K562 (cell line): ENCODE results near the gene SERINC5. TPM values are rescaled to one million over a fixed set of nuclear protein-coding genes. Genes with fewer than 3 reads are reported as not detected.

Experiments
- CTCF ChIP-seq, 3 experiments: IDR thresholded peaks in 2 of 3; conservative IDR thresholded peaks in 1 of 3; 2 replicates each; pipeline ENCODE4 v1.5.1; 2011 to 2012; ENCODE audit warnings: low read length in 3 of 3, mild to moderate bottlenecking in 3 of 3, control low read depth in 2 of 3, improper control_type of control experiment in 1 of 3, inconsistent platforms in 1 of 3, low read depth in 1 of 3, mixed read lengths in 1 of 3, moderate library complexity in 1 of 3; ENCODE audit not compliant: insufficient read depth in 2 of 3
- CXXC5 ChIP-seq: fragments of 250-450 bp; sonication (Bioruptor Pico); IDR thresholded peaks from 2 replicates; pipeline ENCODE4 v1.8.0; 2022; ENCODE audit warnings: inconsistent platforms, mild to moderate bottlenecking, moderate library complexity
- MTA3 ChIP-seq: fragments of 450-650 bp; formaldehyde crosslinking; IDR thresholded peaks from 2 replicates; pipeline ENCODE4 v1.6.1; 2017; ENCODE audit warnings: mild to moderate bottlenecking, borderline replicate concordance
- PHF8 ChIP-seq: fragments of 200-600 bp; sonication (generic); IDR thresholded peaks from 2 replicates; pipeline ENCODE4 v1.6.1; 2012; ENCODE audit warnings: mixed run types, mild to moderate bottlenecking, inconsistent platforms, low read length, moderate library complexity, borderline replicate concordance
- RBM14 ChIP-seq: fragments of 200-400 bp; formaldehyde crosslinking; IDR thresholded peaks from 2 replicates; pipeline ENCODE4 v1.6.1; 2018; ENCODE audit warnings: low read depth, mild to moderate bottlenecking, low read length, moderate library complexity, borderline replicate concordance; ENCODE audit not compliant: insufficient read depth
- ZBTB34 ChIP-seq: fragments of 250-450 bp; sonication (Bioruptor Pico); IDR thresholded peaks from 2 replicates; pipeline ENCODE4 v1.8.0; 2021; ENCODE audit warnings: mild to moderate bottlenecking, moderate library complexity
- polyA plus RNA-seq, 8 experiments: library from polyadenylated mRNA; depleted of rRNA in 4 of 8; stranded (reverse) in 5 of 8; unstranded in 3 of 8; fragments of >200 nt; fragmentation: Nextera tagmentation in 2 of 8; fragmentation: Illumina TruSeq in 1 of 8; extraction: Ambion mirVana in 2 of 8; extraction: Trizol in 1 of 8; gene quantifications; 2 replicates each; pipeline versions ENCODE4 v1.2.1 to v1.2.3, GENCODE V29; 2011 to 2014; ENCODE audit warnings: inconsistent platforms in 1 of 8, missing spikeins in 1 of 8
- total RNA-seq, 7 experiments: library from RNA; depleted of rRNA in 6 of 7; stranded (reverse); fragments of >200 nt in 6 of 7; fragmentation: Illumina TruSeq in 2 of 7; extraction: Trizol in 2 of 7; gene quantifications; 2 replicates each; pipeline versions ENCODE4 v1.2.1 to v1.2.3, GENCODE V29; 2011 to 2021; ENCODE audit warnings: low replicate concordance in 1 of 7
- TF ChIP-seq, protein P1 (sequence below): fragments of 250-450 bp; sonication (Bioruptor Pico); IDR thresholded peaks from 2 replicates; pipeline ENCODE4 v1.4.0; 2020

The SERINC5 gene
- total and polyA plus RNA-seq, 9 of the 15 experiments (the other 6 are each of a cell fraction or from before 2014, with no cell fraction given), result 1.4 to 7.9 (median 3.7) TPM

DNA sequence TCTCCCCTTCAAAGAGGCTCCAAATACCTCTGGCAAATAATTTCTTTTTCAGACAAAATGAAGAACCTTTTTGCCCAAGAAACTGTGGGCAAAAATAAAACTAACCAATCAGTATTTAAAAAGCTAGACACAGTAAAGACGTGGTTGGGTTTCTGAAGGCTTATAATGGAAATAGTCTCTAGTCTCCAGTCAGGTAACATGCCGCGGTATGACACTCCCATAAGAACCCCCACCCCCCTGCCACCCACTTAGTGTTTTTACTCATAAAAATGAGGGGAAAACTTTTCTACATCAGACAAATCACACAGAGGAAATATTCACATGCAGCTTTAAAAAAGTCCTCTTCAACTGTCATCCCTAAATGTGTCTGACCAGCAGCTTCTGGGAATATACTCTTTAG is 115.4 kb downstream of the SERINC5 start (continued):
- TF ChIP-seq RBM14 (no peak), ZBTB34 (CRISPR knock-in tag) (no peak), CXXC5 (no peak), CTCF (IDR thresholded peaks at IDR 0.05 in 2 of 3, conservative IDR thresholded peaks at IDR 0.05 in 1 of 3; ENCODE audit: insufficient read depth in 2 of 3, low read depth in 1 of 3, low read length in 3 of 3) (no peak), PHF8 (no peak), MTA3 (no peak)
- TF ChIP-seq, protein P1, sequence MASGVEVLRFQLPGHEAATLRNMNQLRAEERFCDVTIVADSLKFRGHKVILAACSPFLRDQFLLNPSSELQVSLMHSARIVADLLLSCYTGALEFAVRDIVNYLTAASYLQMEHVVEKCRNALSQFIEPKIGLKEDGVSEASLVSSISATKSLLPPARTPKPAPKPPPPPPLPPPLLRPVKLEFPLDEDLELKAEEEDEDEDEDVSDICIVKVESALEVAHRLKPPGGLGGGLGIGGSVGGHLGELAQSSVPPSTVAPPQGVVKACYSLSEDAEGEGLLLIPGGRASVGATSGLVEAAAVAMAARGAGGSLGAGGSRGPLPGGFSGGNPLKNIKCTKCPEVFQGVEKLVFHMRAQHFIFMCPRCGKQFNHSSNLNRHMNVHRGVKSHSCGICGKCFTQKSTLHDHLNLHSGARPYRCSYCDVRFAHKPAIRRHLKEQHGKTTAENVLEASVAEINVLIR, result no peak
